ACHN (cell line): ENCODE data around the gene ADAMTS6.

Experiments
- DNase-seq: peaks from one replicate; pipeline ENCODE4 v3.0.0-alpha.2; 2015
- in situ Hi-C: cut with HindIII; loops from 2 replicates; pipeline ENCODE4 v1.10.0; 2017; ENCODE audit warnings: low sequenced_read_pairs, low pct_ligation_motif_present, low pct_unique_long_range_greater_than_20kb

ADAMTS6 gene

GRCh38 chr5:65102976-65103711 lies 378.6 kb downstream of the ADAMTS6 start:
- in situ Hi-C loops, result no loop called here
- DNase-seq, result peak; percentile 65

GRCh38 chr5:65102371-65102975 lies 379.2 kb downstream of the ADAMTS6 start:
- no peak for DNase-seq
- in situ Hi-C loops, result no loop called here

DNA sequence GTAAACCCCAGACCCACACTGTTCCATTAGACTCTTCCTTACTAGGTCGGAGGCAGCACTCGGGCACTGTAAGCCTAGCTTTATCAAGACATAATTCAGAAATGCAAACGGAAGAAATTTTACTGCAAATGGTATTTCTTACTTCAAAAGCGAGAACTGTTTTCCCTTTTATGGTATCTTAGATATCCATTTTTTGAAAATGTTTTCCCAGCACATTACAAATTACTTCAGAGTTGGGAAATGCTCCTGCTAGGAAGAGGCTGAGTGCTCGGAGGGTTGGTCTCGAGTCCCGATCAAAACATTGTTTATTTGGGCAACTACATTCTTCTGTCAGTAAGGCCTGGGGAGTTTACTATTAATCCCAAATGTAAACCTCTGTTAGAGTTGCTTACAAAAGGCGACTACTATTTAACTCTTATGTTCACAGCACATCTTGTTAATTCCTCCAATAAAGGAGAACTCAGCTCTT lies 380.1 kb downstream of the ADAMTS6 start:
- DNase-seq, result no peak
- in situ Hi-C loops, result no loop called here

- DNase-seq, result peak; percentile 62
- in situ Hi-C loops, result no loop called here
Measured at GRCh38 chr5:65100911-65101631, 380.6 kb downstream of the ADAMTS6 start.
